Activated T-helper 1 cell treated with anti-CD3 and anti-CD28 coated beads, Interleukin-12 subunit alpha, Interleukin-12 subunit beta, Interleukin-2, Interleukin-4 antibody, amounts not matched to agents 30 ng/mL and 10 ng/mL and 1 ng/mL, durations not matched to agents 14 hours and 24 hours and 36 hours (primary cell): ENCODE data around the gene NIT1. TPM values are rescaled to one million over a fixed set of nuclear protein-coding genes. Genes with fewer than 3 reads are reported as not detected.
A peak's percentile ranks its signal among the peaks of the same experiment; 100 is the strongest.

Experiments
- DNase-seq: peaks from one replicate; pipeline ENCODE4 v3.0.0; 2021; ENCODE audit warnings: low spot score
- H3K27ac Mint-ChIP-seq: one replicate; pipeline ENCODE4 v1.8.0; 2021; ENCODE audit warnings: mild to moderate bottlenecking, mixed read lengths
- H3K27me3 Mint-ChIP-seq: one replicate; pipeline ENCODE4 v1.8.0; 2022; ENCODE audit warnings: mild to moderate bottlenecking, moderate library complexity, mixed read lengths; ENCODE audit not compliant: insufficient read depth
- H3K36me3 Mint-ChIP-seq: one replicate; pipeline ENCODE4 v1.8.0; 2021; ENCODE audit warnings: low read depth, mixed read lengths
- H3K4me1 Mint-ChIP-seq: one replicate; pipeline ENCODE4 v1.8.0; 2021; ENCODE audit warnings: low read depth, mixed read lengths
- H3K4me3 Mint-ChIP-seq: one replicate; pipeline ENCODE4 v1.8.0; 2021; ENCODE audit warnings: mild to moderate bottlenecking, moderate library complexity, mixed read lengths
- H3K9me3 Mint-ChIP-seq: one replicate; pipeline ENCODE4 v1.8.0; 2021; ENCODE audit warnings: mixed read lengths
- intact Hi-C: fragments of 100-400 bp; cut with micrococcal nuclease; formaldehyde crosslinking; loops from one replicate; pipeline ENCODE4 v1.15.1; 2024
- total RNA-seq: library from RNA; stranded (reverse); gene quantifications from 2 replicates; pipeline ENCODE4 v1.2.3, GENCODE V29; 2022

The NIT1 gene
- total RNA-seq, 1 donor from 2014 or later: 51.3 TPM

- Mint-ChIP-seq H3K9me3 (no peaks in the 10 kb centered on the region), H3K27ac (no peak overlapping the region)
Measured at GRCh38 chr1:161128591-161129420, 10.9 kb downstream of the NIT1 start.

GRCh38 chr1:161130266-161130665 is 12.4 kb downstream of the NIT1 start:
- peaks cover 41% of the 10 kb centered on the region for H3K36me3 Mint-ChIP-seq
- H3K9me3 Mint-ChIP-seq: no peaks in the 10 kb centered on the region
- intact Hi-C loops: loop anchor here (10.0 kb wide), 1 partner anchor 865 kb away; the partner anchor contains the start of gene DCAF8
- H3K27me3 Mint-ChIP-seq: no peaks in the 10 kb centered on the region
- H3K4me1 Mint-ChIP-seq: peaks cover 57% of the 10 kb centered on the region
- H3K27ac Mint-ChIP-seq: peak overlapping the region; percentile 2
- no peak for DNase-seq
- no peak overlapping the region for H3K4me3 Mint-ChIP-seq

More at GRCh38 chr1:161128591-161129420, 10.9 kb downstream of the NIT1 start:
- intact Hi-C loops: no loop called here
- H3K4me3 Mint-ChIP-seq: no peak overlapping the region
- peaks cover 44% of the 10 kb centered on the region for H3K36me3 Mint-ChIP-seq
- H3K4me1 Mint-ChIP-seq: peaks cover 53% of the 10 kb centered on the region
- no peaks in the 10 kb centered on the region for H3K27me3 Mint-ChIP-seq
- DNase-seq: no peak

GRCh38 chr1:161131523-161132409 is 13.9 kb downstream of the NIT1 start:
- intact Hi-C loops: loop anchor here (1.0 to 10.0 kb wide), 9 partner anchors 12 to 867 kb away; partner anchors contain the start of genes B4GALT3, DCAF8, PPOX and UFC1
- DNase-seq: no peak
- no peak overlapping the region for H3K4me3 Mint-ChIP-seq
- H3K27ac Mint-ChIP-seq: peak overlapping the region; percentile 90
- peaks cover 38% of the 10 kb centered on the region for H3K36me3 Mint-ChIP-seq
- H3K9me3 Mint-ChIP-seq: no peaks in the 10 kb centered on the region
- H3K27me3 Mint-ChIP-seq: no peaks in the 10 kb centered on the region
- H3K4me1 Mint-ChIP-seq: peaks cover 55% of the 10 kb centered on the region

GRCh38 chr1:161132410-161133219 is 14.7 kb downstream of the NIT1 start, which contains the start of gene DEDD:
Gene DEDD (minus strand): TSS chr1:161132667. CDS start chr1:161124462, 8,205 bp downstream.
- Mint-ChIP-seq H3K4me1 (peaks cover 46% of the 10 kb centered on the region), H3K36me3 (peaks cover 31% of the 10 kb centered on the region), H3K4me3 (no peak within 1 kb of the TSS), H3K27ac (peak within 1 kb of the TSS; percentile 90), H3K9me3 (no peaks in the 10 kb centered on the region), H3K27me3 (no peaks in the 10 kb centered on the region)
- intact Hi-C loops: loop anchor here (1.0 to 10.0 kb wide), 9 partner anchors 13 to 868 kb away; partner anchors contain the start of genes B4GALT3, DCAF8, PPOX and UFC1
- peak; percentile 87 for DNase-seq

GRCh38 chr1:161133220-161133740 is 15.4 kb downstream of the NIT1 start:
- H3K4me3 Mint-ChIP-seq: no peak overlapping the region
- DNase-seq: no peak
- no peaks in the 10 kb centered on the region for H3K27me3 Mint-ChIP-seq
- H3K27ac Mint-ChIP-seq: no peak overlapping the region
- no peaks in the 10 kb centered on the region for H3K9me3 Mint-ChIP-seq
- intact Hi-C loops: loop anchor here (2.0 to 10.0 kb wide), 2 partner anchors 36 to 868 kb away; partner anchors contain the start of gene DCAF8
- peaks cover 42% of the 10 kb centered on the region for H3K4me1 Mint-ChIP-seq
- peaks cover 24% of the 10 kb centered on the region for H3K36me3 Mint-ChIP-seq

- H3K4me3 Mint-ChIP-seq: no peak overlapping the region
- no peaks in the 10 kb centered on the region for H3K27me3 Mint-ChIP-seq
- no peak for DNase-seq
- intact Hi-C loops: loop anchor here (2.0 to 10.0 kb wide), 2 partner anchors 145 to 873 kb away; partner anchors contain the start of gene DCAF8
- H3K9me3 Mint-ChIP-seq: no peaks in the 10 kb centered on the region
- peaks cover 5% of the 10 kb centered on the region for H3K4me1 Mint-ChIP-seq
- H3K36me3 Mint-ChIP-seq: peaks cover 8% of the 10 kb centered on the region
- no peak overlapping the region for H3K27ac Mint-ChIP-seq
Measured at GRCh38 chr1:161137881-161138280, 20.0 kb downstream of the NIT1 start.

GRCh38 chr1:161138431-161138830 is 20.5 kb downstream of the NIT1 start:
- no peak for DNase-seq
- Mint-ChIP-seq H3K27ac (no peak overlapping the region), H3K27me3 (no peaks in the 10 kb centered on the region), H3K9me3 (no peaks in the 10 kb centered on the region), H3K4me3 (no peak overlapping the region), H3K4me1 (peaks cover 5% of the 10 kb centered on the region), H3K36me3 (peaks cover 8% of the 10 kb centered on the region)
- intact Hi-C loops: loop anchor here (2.0 to 10.0 kb wide), 2 partner anchors 146 to 874 kb away; partner anchors contain the start of gene DCAF8

- no peak overlapping the region for H3K27ac Mint-ChIP-seq
- peaks cover 8% of the 10 kb centered on the region for H3K36me3 Mint-ChIP-seq
- intact Hi-C loops: loop anchor here (1.0 to 10.0 kb wide), 3 partner anchors 67 to 875 kb away; partner anchors contain the start of gene DCAF8
- no peaks in the 10 kb centered on the region for H3K27me3 Mint-ChIP-seq
- peaks cover 5% of the 10 kb centered on the region for H3K4me1 Mint-ChIP-seq
- DNase-seq: no peak
- no peaks in the 10 kb centered on the region for H3K9me3 Mint-ChIP-seq
- H3K4me3 Mint-ChIP-seq: no peak overlapping the region
Measured at GRCh38 chr1:161139766-161140165, 21.9 kb downstream of the NIT1 start.

- intact Hi-C loops: no loop called here
- H3K9me3 Mint-ChIP-seq: no peaks in the 10 kb centered on the region
- H3K36me3 Mint-ChIP-seq: peaks cover 4% of the 10 kb centered on the region
- H3K27ac Mint-ChIP-seq: no peak overlapping the region
- H3K4me3 Mint-ChIP-seq: no peak overlapping the region
- no peaks in the 10 kb centered on the region for H3K27me3 Mint-ChIP-seq
- no peaks in the 10 kb centered on the region for H3K4me1 Mint-ChIP-seq
- DNase-seq: no peak
Measured at GRCh38 chr1:161140755-161141400, 23.0 kb downstream of the NIT1 start.

GRCh38 chr1:161145832-161146231 is 27.9 kb downstream of the NIT1 start:
- DNase-seq: no peak
- H3K4me3 Mint-ChIP-seq: no peak overlapping the region
- no peaks in the 10 kb centered on the region for H3K9me3 Mint-ChIP-seq
- intact Hi-C loops: no loop called here
- H3K27ac Mint-ChIP-seq: no peak overlapping the region
- H3K36me3 Mint-ChIP-seq: no peaks in the 10 kb centered on the region
- H3K27me3 Mint-ChIP-seq: no peaks in the 10 kb centered on the region
- H3K4me1 Mint-ChIP-seq: no peaks in the 10 kb centered on the region

- Mint-ChIP-seq H3K4me1 (peaks cover 26% of the 10 kb centered on the region), H3K27me3 (no peaks in the 10 kb centered on the region), H3K9me3 (no peaks in the 10 kb centered on the region), H3K36me3 (peaks cover 20% of the 10 kb centered on the region), H3K27ac (peak overlapping the region; percentile 100), H3K4me3 (peak overlapping the region; percentile 99)
- intact Hi-C loops: loop anchor here (1.0 to 2.0 kb wide), 4 partner anchors 21 to 49 kb away; partner anchors contain the start of genes DEDD and NDUFS2
- no peak for DNase-seq
Measured at GRCh38 chr1:161153176-161153575, 35.3 kb downstream of the NIT1 start.
